Loucy (cell line): ENCODE results near the gene PON2.
A peak's percentile ranks its signal among the peaks of the same experiment; 100 is the strongest.

Experiments
- H2AFZ ChIP-seq: fragments of 200-600 bp; sonication (generic); 2 replicates; pipeline ENCODE4 v1.6.0; 2016; ENCODE audit warnings: antibody characterized with exemption, mild to moderate bottlenecking, low read length, moderate library complexity
- H3F3A ChIP-seq: fragments of 200-600 bp; 2 replicates; pipeline ENCODE4 v1.6.0; 2016; ENCODE audit warnings: antibody characterized with exemption, low read depth, mild to moderate bottlenecking
- H3K27me3 ChIP-seq: fragments of 200-600 bp; sonication (generic); 2 replicates; pipeline ENCODE4 v1.6.1; 2014; ENCODE audit warnings: low read length, mild to moderate bottlenecking; ENCODE audit not compliant: insufficient read depth, poor library complexity, severe bottlenecking
- H3K36me3 ChIP-seq: fragments of 200-600 bp; sonication (generic); 2 replicates; pipeline ENCODE4 v1.6.1; 2016; ENCODE audit warnings: low read length; ENCODE audit not compliant: insufficient read depth
- H3K4me1 ChIP-seq: fragments of 200-600 bp; sonication (generic); 2 replicates; pipeline ENCODE4 v1.5.1; 2014; ENCODE audit warnings: low read length, mild to moderate bottlenecking; ENCODE audit not compliant: insufficient read depth, poor library complexity, severe bottlenecking
- H3K4me2 ChIP-seq: fragments of 200-600 bp; sonication (generic); 2 replicates; pipeline ENCODE4 v1.6.0; 2014; ENCODE audit warnings: antibody characterized with exemption, low read length, low read depth, mild to moderate bottlenecking; ENCODE audit not compliant: poor library complexity, severe bottlenecking
- H3K4me3 ChIP-seq: fragments of 200-600 bp; sonication (generic); 2 replicates; pipeline ENCODE4 v1.5.1; 2014; ENCODE audit warnings: low read length, mild to moderate bottlenecking, mixed read lengths; ENCODE audit not compliant: poor library complexity, severe bottlenecking
- H3K79me2 ChIP-seq: fragments of 200-600 bp; sonication (generic); 2 replicates; pipeline ENCODE4 v1.6.1; 2014; ENCODE audit warnings: low read length; ENCODE audit not compliant: insufficient read depth
- H3K9ac ChIP-seq: fragments of 200-600 bp; sonication (generic); 2 replicates; pipeline ENCODE4 v1.6.0; 2014; ENCODE audit warnings: mild to moderate bottlenecking, low read depth, low read length, moderate library complexity; ENCODE audit not compliant: poor library complexity, severe bottlenecking
- H3K9me2 ChIP-seq: fragments of 200-600 bp; sonication (generic); replicated peaks from 2 replicates; pipeline ENCODE4 v1.6.1; 2016; ENCODE audit warnings: low read depth, low read length, mixed read lengths
- H3K9me3 ChIP-seq: fragments of 200-600 bp; sonication (generic); 2 replicates; pipeline ENCODE4 v1.6.1; 2014; ENCODE audit warnings: mild to moderate bottlenecking, antibody characterized with exemption, low read length, low read depth; ENCODE audit not compliant: insufficient read depth
- H4K20me1 ChIP-seq: fragments of 200-600 bp; sonication (generic); 2 replicates; pipeline ENCODE4 v1.6.0; 2014; ENCODE audit warnings: antibody characterized with exemption, low read length, mild to moderate bottlenecking; ENCODE audit not compliant: insufficient read depth, poor library complexity, severe bottlenecking
- CTCF ChIP-seq: fragments of 200-600 bp; sonication (generic); conservative IDR thresholded peaks from 2 replicates; pipeline ENCODE4 v1.5.1; 2014; ENCODE audit warnings: mild to moderate bottlenecking, antibody characterized with exemption, low read length
- EZH2phosphoT487 ChIP-seq: fragments of 200-600 bp; IDR thresholded peaks from 2 replicates; pipeline ENCODE4 v1.6.1; 2018; ENCODE audit warnings: antibody characterized with exemption, mild to moderate bottlenecking, moderate library complexity, borderline replicate concordance

The PON2 gene

GRCh38 chr7:95434557-95435421 is at the start of gene PON2:
TSS of gene PON2 (minus strand) at chr7:95435028. CDS start at chr7:95434951, 77 bp downstream.
- Histone ChIP-seq H3K79me2 (no peaks in the 10 kb centered on the region), H3K4me2 (no peak within 1 kb of the TSS), H3K9me2 (no peaks in the 10 kb centered on the region), H3K27me3 (no peaks in the 10 kb centered on the region), H3K36me3 (no peaks in the 10 kb centered on the region), H2AFZ (no peak within 1 kb of the TSS), H3K4me1 (no peaks in the 10 kb centered on the region), H3F3A (no peaks in the 10 kb centered on the region), H4K20me1 (no peaks in the 10 kb centered on the region), H3K4me3 (no peak within 1 kb of the TSS), H3K9ac (no peak within 1 kb of the TSS), H3K9me3 (no peaks in the 10 kb centered on the region)
- no peak for TF ChIP-seq EZH2phosphoT487
- TF ChIP-seq CTCF: no peak

- TF ChIP-seq EZH2phosphoT487: no peak
- no peak for TF ChIP-seq CTCF
- Histone ChIP-seq H3K9ac (no peak overlapping the region), H4K20me1 (no peaks in the 10 kb centered on the region), H3K79me2 (no peaks in the 10 kb centered on the region), H3K27me3 (no peaks in the 10 kb centered on the region), H3K9me2 (no peaks in the 10 kb centered on the region), H3K9me3 (no peaks in the 10 kb centered on the region), H3K36me3 (no peaks in the 10 kb centered on the region), H2AFZ (no peak overlapping the region), H3K4me3 (no peak overlapping the region), H3K4me2 (no peak overlapping the region), H3K4me1 (peaks cover 17% of the 10 kb centered on the region), H3F3A (0 out of 2 replicates have a peak, but pooled peaks cover 3% of the 10 kb centered on the region)
Observed at GRCh38 chr7:95482424-95482823, 47.6 kb upstream of the PON2 start.

- no peak for TF ChIP-seq CTCF
- no peak for TF ChIP-seq EZH2phosphoT487
- Histone ChIP-seq H3K79me2 (no peaks in the 10 kb centered on the region), H3K4me3 (no peak overlapping the region), H4K20me1 (no peaks in the 10 kb centered on the region), H3K9ac (no peak overlapping the region), H3K9me2 (no peaks in the 10 kb centered on the region), H2AFZ (peak overlapping the region; percentile 71), H3K36me3 (no peaks in the 10 kb centered on the region), H3K9me3 (no peaks in the 10 kb centered on the region), H3F3A (0 out of 2 replicates have a peak, but pooled peaks cover 3% of the 10 kb centered on the region), H3K27me3 (no peaks in the 10 kb centered on the region), H3K4me1 (peaks cover 21% of the 10 kb centered on the region), H3K4me2 (no peak overlapping the region)
Observed at GRCh38 chr7:95481271-95482165, 46.7 kb upstream of the PON2 start.
